CD4-positive, alpha-beta T cell treated with Interleukin-6 for 4 hours (primary cell): ENCODE data around the gene AFP.

Experiments
- DNase-seq: peaks from one replicate; pipeline ENCODE4 v3.0.0-alpha.2; 2020; ENCODE audit warnings: mixed read lengths

The AFP gene

GRCh38 chr4:73415807-73416238, 20.2 kb upstream of the AFP start:
- no peak for DNase-seq

- no peak for DNase-seq
Measured at GRCh38 chr4:73416423-73417087, 19.5 kb upstream of the AFP start.

- no peak for DNase-seq
Measured at GRCh38 chr4:73417342-73417741, 18.7 kb upstream of the AFP start.

GRCh38 chr4:73417973-73418372, 18.0 kb upstream of the AFP start:
- no peak for DNase-seq

GRCh38 chr4:73418677-73419076, 17.3 kb upstream of the AFP start:
- DNase-seq, result no peak

- no peak for DNase-seq
Measured at GRCh38 chr4:73419106-73420038, 16.6 kb upstream of the AFP start.

GRCh38 chr4:73420615-73421014, 15.4 kb upstream of the AFP start:
- DNase-seq, result no peak

- DNase-seq, result no peak
Measured at GRCh38 chr4:73421708-73422457, 14.1 kb upstream of the AFP start.

- DNase-seq, result no peak
Measured at GRCh38 chr4:73422458-73422752, 13.6 kb upstream of the AFP start.

GRCh38 chr4:73423184-73423583, 12.8 kb upstream of the AFP start:
- no peak for DNase-seq

- no peak for DNase-seq
Measured at GRCh38 chr4:73426666-73427065, 9.4 kb upstream of the AFP start.

- DNase-seq, result no peak
Measured at GRCh38 chr4:73429118-73429517, 6.9 kb upstream of the AFP start.

- DNase-seq, result no peak
Measured at GRCh38 chr4:73429826-73430587, 6.0 kb upstream of the AFP start.

- no peak for DNase-seq
Measured at GRCh38 chr4:73431813-73432168, 4.2 kb upstream of the AFP start.

GRCh38 chr4:73432169-73433000, 3.6 kb upstream of the AFP start:
- no peak for DNase-seq

GRCh38 chr4:73433140-73433539, 2.9 kb upstream of the AFP start:
- no peak for DNase-seq

GRCh38 chr4:73434311-73434710, 1.7 kb upstream of the AFP start:
- no peak for DNase-seq

GRCh38 chr4:73436674-73437557, 895 bp downstream of the AFP start:
- DNase-seq, result no peak

GRCh38 chr4:73437558-73437956, 1.5 kb downstream of the AFP start:
- no peak for DNase-seq

GRCh38 chr4:73438048-73438447, 2.0 kb downstream of the AFP start:
- no peak for DNase-seq
